PFSK-1 (cell line): ENCODE data around the gene MEIG1.

Experiments
- FOXP2 ChIP-seq: optimal IDR thresholded peaks from 2 replicates; pipeline ENCODE3; 2011; ENCODE audit warnings: borderline replicate concordance, control low read depth, inconsistent platforms; ENCODE audit not compliant: insufficient read depth; ENCODE audit errors: extremely low read length, extremely low read depth
- POLR2AphosphoS5 ChIP-seq: IDR thresholded peaks from 2 replicates; pipeline ENCODE4 v1.6.1; 2012; ENCODE audit warnings: low read depth, mild to moderate bottlenecking, control low read depth, low read length, moderate library complexity
- SIN3A ChIP-seq: IDR thresholded peaks from 2 replicates; pipeline ENCODE4 v1.6.1; 2012; ENCODE audit warnings: mild to moderate bottlenecking, low read length, moderate library complexity, borderline replicate concordance; ENCODE audit not compliant: insufficient read depth
- TAF1 ChIP-seq: IDR thresholded peaks from 2 replicates; pipeline ENCODE4 v1.6.1; 2012; ENCODE audit warnings: low read length, control low read depth, borderline replicate concordance; ENCODE audit not compliant: insufficient read depth
- TF ChIP-seq, protein P1 (sequence below), 2 experiments: IDR thresholded peaks; 2 replicates each; pipeline versions ENCODE4 v1.6.1 to v1.8.0; 2011 to 2012; ENCODE audit warnings: low read depth in 2 of 2, low read length in 2 of 2, control low read depth in 1 of 2, inconsistent platforms in 1 of 2, mild to moderate bottlenecking in 1 of 2, moderate library complexity in 1 of 2; ENCODE audit not compliant: insufficient read depth in 1 of 2

The MEIG1 gene

DNA sequence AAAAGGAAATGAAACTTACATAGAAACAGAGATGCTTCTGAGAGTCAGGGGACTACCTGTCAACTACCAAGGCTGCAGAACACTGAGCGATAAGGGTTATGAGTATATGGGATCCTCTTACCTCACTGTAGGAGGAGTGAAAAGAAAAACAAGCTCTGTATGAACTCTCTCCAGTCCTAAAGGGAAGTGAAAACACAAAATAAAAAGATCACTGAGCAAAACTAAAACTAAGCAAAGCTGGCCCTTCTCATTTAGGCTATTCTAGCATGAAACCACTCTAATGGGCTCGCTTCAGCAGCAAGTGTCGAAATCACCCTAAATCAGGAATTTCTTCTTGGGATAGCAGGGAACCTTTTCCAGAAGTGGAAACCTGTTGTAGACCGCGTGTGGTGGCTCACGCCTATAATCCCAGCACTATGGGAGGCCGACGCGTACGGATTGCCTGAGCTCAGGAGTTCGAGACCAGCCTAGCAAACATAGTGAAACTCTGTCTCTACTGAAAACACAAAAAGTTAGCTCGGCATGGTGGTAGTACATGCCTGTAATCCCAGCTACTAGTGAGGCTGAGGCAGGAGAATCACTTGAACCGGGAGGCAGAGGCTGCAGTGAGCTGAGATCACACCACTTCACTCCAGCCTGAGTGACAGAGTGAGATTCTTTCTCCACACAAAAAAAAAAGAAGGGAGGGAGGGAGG lies 32.3 kb upstream of the MEIG1 start:
- TF ChIP-seq FOXP2 = no peak
- TF ChIP-seq POLR2AphosphoS5 = no peak
- no peak for TF ChIP-seq TAF1
- TF ChIP-seq, protein P1, sequence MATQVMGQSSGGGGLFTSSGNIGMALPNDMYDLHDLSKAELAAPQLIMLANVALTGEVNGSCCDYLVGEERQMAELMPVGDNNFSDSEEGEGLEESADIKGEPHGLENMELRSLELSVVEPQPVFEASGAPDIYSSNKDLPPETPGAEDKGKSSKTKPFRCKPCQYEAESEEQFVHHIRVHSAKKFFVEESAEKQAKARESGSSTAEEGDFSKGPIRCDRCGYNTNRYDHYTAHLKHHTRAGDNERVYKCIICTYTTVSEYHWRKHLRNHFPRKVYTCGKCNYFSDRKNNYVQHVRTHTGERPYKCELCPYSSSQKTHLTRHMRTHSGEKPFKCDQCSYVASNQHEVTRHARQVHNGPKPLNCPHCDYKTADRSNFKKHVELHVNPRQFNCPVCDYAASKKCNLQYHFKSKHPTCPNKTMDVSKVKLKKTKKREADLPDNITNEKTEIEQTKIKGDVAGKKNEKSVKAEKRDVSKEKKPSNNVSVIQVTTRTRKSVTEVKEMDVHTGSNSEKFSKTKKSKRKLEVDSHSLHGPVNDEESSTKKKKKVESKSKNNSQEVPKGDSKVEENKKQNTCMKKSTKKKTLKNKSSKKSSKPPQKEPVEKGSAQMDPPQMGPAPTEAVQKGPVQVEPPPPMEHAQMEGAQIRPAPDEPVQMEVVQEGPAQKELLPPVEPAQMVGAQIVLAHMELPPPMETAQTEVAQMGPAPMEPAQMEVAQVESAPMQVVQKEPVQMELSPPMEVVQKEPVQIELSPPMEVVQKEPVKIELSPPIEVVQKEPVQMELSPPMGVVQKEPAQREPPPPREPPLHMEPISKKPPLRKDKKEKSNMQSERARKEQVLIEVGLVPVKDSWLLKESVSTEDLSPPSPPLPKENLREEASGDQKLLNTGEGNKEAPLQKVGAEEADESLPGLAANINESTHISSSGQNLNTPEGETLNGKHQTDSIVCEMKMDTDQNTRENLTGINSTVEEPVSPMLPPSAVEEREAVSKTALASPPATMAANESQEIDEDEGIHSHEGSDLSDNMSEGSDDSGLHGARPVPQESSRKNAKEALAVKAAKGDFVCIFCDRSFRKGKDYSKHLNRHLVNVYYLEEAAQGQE (IDR thresholded peaks at IDR 0.05; ENCODE audit: insufficient read depth in 1 of 2, low read depth in 2 of 2, low read length in 2 of 2) = no peak
- no peak for TF ChIP-seq SIN3A

DNA sequence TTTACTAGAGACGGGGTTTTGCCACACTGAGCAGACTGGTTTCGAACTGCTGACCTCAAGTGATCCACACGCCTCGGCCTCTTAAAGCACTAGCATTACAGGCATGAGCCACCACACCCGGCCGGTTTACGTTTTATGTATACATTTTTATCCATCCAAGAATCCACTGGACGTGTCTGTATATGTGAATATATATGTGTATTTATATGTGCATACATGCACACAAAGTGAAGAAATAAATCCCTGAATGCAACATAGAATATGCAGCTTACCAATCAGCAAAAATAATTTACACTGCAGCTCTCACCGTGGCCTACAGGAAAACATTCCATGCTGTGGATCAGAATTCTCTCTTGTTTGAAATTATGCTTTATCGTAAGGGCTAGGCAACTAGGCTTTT lies 28.6 kb upstream of the MEIG1 start:
- TF ChIP-seq, protein P1 (IDR thresholded peaks at IDR 0.05; ENCODE audit: insufficient read depth in 1 of 2, low read depth in 2 of 2, low read length in 2 of 2) = no peak
- no peak for TF ChIP-seq POLR2AphosphoS5
- TF ChIP-seq TAF1 = no peak
- no peak for TF ChIP-seq FOXP2
- TF ChIP-seq SIN3A = no peak

DNA sequence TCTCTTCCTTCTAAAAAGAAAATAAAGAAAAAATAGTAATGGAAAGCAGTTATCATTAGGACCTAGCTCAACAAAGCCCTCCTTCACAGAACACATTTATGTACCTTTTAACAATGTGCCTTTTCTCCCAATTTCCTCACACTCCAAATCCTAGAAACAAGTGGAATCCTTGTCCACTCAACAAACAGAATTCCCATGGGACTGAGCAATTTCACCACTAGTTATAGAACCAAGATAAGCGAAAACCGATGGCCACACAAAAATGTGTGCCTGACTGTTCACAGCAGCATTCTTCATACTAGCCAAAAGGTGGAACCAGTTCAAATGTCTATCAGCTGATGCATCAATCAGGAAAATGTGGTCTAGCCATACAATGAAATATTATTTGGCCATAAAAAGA lies 22.6 kb upstream of the MEIG1 start:
- TF ChIP-seq FOXP2 (no peak), POLR2AphosphoS5 (no peak), SIN3A (no peak), TAF1 (no peak)
- TF ChIP-seq, protein P1 (IDR thresholded peaks at IDR 0.05; ENCODE audit: insufficient read depth in 1 of 2, low read depth in 2 of 2, low read length in 2 of 2) = no peak

DNA sequence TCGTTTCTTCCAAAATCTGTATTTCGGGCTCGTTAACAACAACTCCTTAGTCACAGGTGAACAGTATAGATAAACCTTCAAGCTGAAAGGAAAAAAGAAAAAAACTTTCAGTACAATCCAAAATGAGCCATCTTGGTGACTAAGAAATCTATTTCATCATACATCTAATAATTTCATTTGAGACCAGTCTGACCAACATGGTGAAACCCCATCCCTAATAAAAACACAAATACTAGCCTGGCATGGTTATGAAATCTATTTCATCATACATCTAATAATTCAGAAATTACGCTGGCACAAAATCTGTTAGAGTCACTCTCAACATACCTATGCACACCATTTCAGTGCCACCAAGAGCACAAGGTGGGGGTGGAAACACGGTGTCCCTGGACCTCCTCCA lies 14.1 kb upstream of the MEIG1 start:
- TF ChIP-seq POLR2AphosphoS5 (no peak), TAF1 (no peak), FOXP2 (no peak), SIN3A (no peak)
- TF ChIP-seq, protein P1 (IDR thresholded peaks at IDR 0.05; ENCODE audit: insufficient read depth in 1 of 2, low read depth in 2 of 2, low read length in 2 of 2) = no peak
